PC-9 (cell line): ENCODE measurements around the gene TSPAN18. TPM values are rescaled to one million over a fixed set of nuclear protein-coding genes. Genes with fewer than 3 reads are reported as not detected.

Source experiments
- BruUV-seq: library from RNA; stranded (reverse); fragments of 400-500 nt; replicated peaks from 2 replicates; lab custom pipeline; 2021; lab: Mats Ljungman, UMichigan
- CTCF ChIA-PET: fragments of 300-600 bp; sonication (Branson Sonifier 250); formaldehyde crosslinking; loops from one replicate; lab custom pipeline; 2022; ENCODE audit warnings: antibody characterized with exemption; lab: Charles Lee
- POLR2A ChIA-PET: fragments of 300-600 bp; sonication (Branson Sonifier 250); formaldehyde crosslinking; loops from one replicate; lab custom pipeline; 2022; ENCODE audit warnings: antibody characterized with exemption; ENCODE audit not compliant: unreplicated experiment; lab: Charles Lee
- DNase-seq, 2 experiments: peaks; one replicate each; pipeline versions ENCODE4 v3.0.0 to v3.0.0-alpha.2; 2015 to 2022; ENCODE audit warnings: mixed read lengths in 1 of 2
- H2AFZ ChIP-seq: fragments of 200-600 bp; sonication (generic); 2 replicates; pipeline ENCODE4 v1.8.1; 2017; ENCODE audit warnings: antibody characterized with exemption
- H3F3A ChIP-seq: fragments of 200-600 bp; sonication (generic); 2 replicates; pipeline ENCODE4 v1.8.1; 2017; ENCODE audit warnings: antibody characterized with exemption, mild to moderate bottlenecking, low read depth; ENCODE audit not compliant: insufficient read depth
- H3K27ac ChIP-seq: fragments of 200-600 bp; sonication (generic); 2 replicates; pipeline ENCODE4 v1.6.1; 2016; ENCODE audit warnings: mixed run types
- H3K27me3 ChIP-seq: fragments of 200-600 bp; sonication (generic); 2 replicates; pipeline ENCODE4 v1.6.1; 2016; ENCODE audit warnings: low read depth, mixed run types; ENCODE audit not compliant: insufficient read depth
- H3K36me3 ChIP-seq: fragments of 200-600 bp; sonication (generic); 2 replicates; pipeline ENCODE4 v1.6.1; 2016; ENCODE audit warnings: low read depth, mixed run types
- H3K4me1 ChIP-seq: fragments of 200-600 bp; sonication (generic); replicated peaks from 2 replicates; pipeline ENCODE4 v1.6.1; 2016; ENCODE audit warnings: mixed run types; ENCODE audit not compliant: insufficient read depth
- H3K4me2 ChIP-seq: fragments of 200-600 bp; sonication (generic); 2 replicates; pipeline ENCODE4 v1.6.1; 2017; ENCODE audit warnings: mixed run types
- H3K4me3 ChIP-seq: fragments of 200-600 bp; sonication (generic); 2 replicates; pipeline ENCODE4 v1.6.1; 2016; ENCODE audit warnings: mixed run types
- H3K79me2 ChIP-seq: fragments of 200-600 bp; sonication (generic); 2 replicates; pipeline ENCODE4 v1.6.1; 2017; ENCODE audit warnings: low read depth, mixed run types
- H3K9me2 ChIP-seq: fragments of 200-600 bp; sonication (generic); 2 replicates; pipeline ENCODE4 v1.8.1; 2017; ENCODE audit warnings: mild to moderate bottlenecking; ENCODE audit not compliant: insufficient read depth
- H3K9me3 ChIP-seq: fragments of 200-600 bp; sonication (generic); 2 replicates; pipeline ENCODE4 v1.8.1; 2016; ENCODE audit warnings: low read depth; ENCODE audit not compliant: insufficient read depth
- H4K20me1 ChIP-seq: fragments of 200-600 bp; sonication (generic); 2 replicates; pipeline ENCODE4 v1.8.1; 2017; ENCODE audit not compliant: insufficient read depth
- CTCF ChIP-seq: fragments of 200-600 bp; sonication (generic); conservative IDR thresholded peaks from 2 replicates; pipeline ENCODE4 v1.6.1; 2017; ENCODE audit warnings: mixed run types, antibody characterized with exemption, mild to moderate bottlenecking, moderate library complexity
- EZH2 ChIP-seq: fragments of 200-600 bp; sonication (generic); IDR thresholded peaks from 2 replicates; pipeline ENCODE4 v1.8.0; 2017; ENCODE audit warnings: antibody characterized with exemption, low read depth
- intact Hi-C: fragments of 100-400 bp; cut with micrococcal nuclease; formaldehyde crosslinking; loops from one replicate; pipeline ENCODE4 v1.10.0; 2022; ENCODE audit not compliant: unreplicated experiment
- total RNA-seq: library from RNA; stranded (reverse); gene quantifications from 2 replicates; pipeline ENCODE4 v1.2.3, GENCODE V29; 2021

Gene TSPAN18
- total RNA-seq, 1 experiment from 2014 or later = not detected

GRCh38 chr11:44711787-44712608 lies 14.8 kb upstream of the TSPAN18 start:
- H3K9me3 ChIP-seq = no peaks in the 10 kb centered on the region
- H3K4me3 ChIP-seq = no peak overlapping the region
- ChIA-PET CTCF (no interaction called here), POLR2A (no interaction called here)
- no peak for TF ChIP-seq EZH2
- TF ChIP-seq CTCF = no peak
- no peak overlapping the region for H3K4me2 ChIP-seq
- intact Hi-C loops = no loop called here
- H3K36me3 ChIP-seq = no peaks in the 10 kb centered on the region
- H2AFZ ChIP-seq = no peak overlapping the region
- H3K9me2 ChIP-seq = no peaks in the 10 kb centered on the region
- H3K27ac ChIP-seq = no peak overlapping the region
- no peaks in the 10 kb centered on the region for H3K27me3 ChIP-seq
- 0 out of 2 replicates have a peak, but pooled peaks cover 7% of the 10 kb centered on the region for H3F3A ChIP-seq
- peaks cover 5% of the 10 kb centered on the region; the same call in 1 of the 2 replicates for H3K4me1 ChIP-seq
- no TSS peak for BruUV-seq
- DNase-seq = no peak
- H4K20me1 ChIP-seq = no peaks in the 10 kb centered on the region
- no peaks in the 10 kb centered on the region for H3K79me2 ChIP-seq

- POLR2A ChIA-PET = no interaction called here
- Histone ChIP-seq H3K4me3 (no peak overlapping the region), H3K79me2 (no peaks in the 10 kb centered on the region), H3F3A (0 out of 2 replicates have a peak, but pooled peaks cover 7% of the 10 kb centered on the region), H3K36me3 (no peaks in the 10 kb centered on the region), H4K20me1 (no peaks in the 10 kb centered on the region), H2AFZ (no peak overlapping the region), H3K4me1 (peaks cover 5% of the 10 kb centered on the region; the same call in 1 of the 2 replicates), H3K4me2 (no peak overlapping the region), H3K9me2 (no peaks in the 10 kb centered on the region), H3K27ac (no peak overlapping the region), H3K27me3 (0 out of 2 replicates have a peak, but pooled peaks cover 3% of the 10 kb centered on the region), H3K9me3 (no peaks in the 10 kb centered on the region)
- no TSS peak for BruUV-seq
- CTCF ChIA-PET = no interaction called here
- DNase-seq = no peak
- TF ChIP-seq EZH2 = no peak
- TF ChIP-seq CTCF = no peak
- intact Hi-C loops = no loop called here
Measured at GRCh38 chr11:44713022-44713421, 13.7 kb upstream of the TSPAN18 start.

GRCh38 chr11:44716256-44716655 lies 10.5 kb upstream of the TSPAN18 start:
- Histone ChIP-seq H2AFZ (no peak overlapping the region), H3K27ac (no peak overlapping the region), H3K4me3 (no peak overlapping the region), H3K79me2 (no peaks in the 10 kb centered on the region), H3K4me1 (no peaks in the 10 kb centered on the region), H3K9me3 (no peaks in the 10 kb centered on the region), H3K36me3 (no peaks in the 10 kb centered on the region), H3K9me2 (no peaks in the 10 kb centered on the region), H3K4me2 (no peak overlapping the region), H4K20me1 (no peaks in the 10 kb centered on the region), H3F3A (no peaks in the 10 kb centered on the region), H3K27me3 (0 out of 2 replicates have a peak, but pooled peaks cover 14% of the 10 kb centered on the region)
- CTCF ChIA-PET = no interaction called here
- POLR2A ChIA-PET = no interaction called here
- BruUV-seq = no TSS peak
- DNase-seq = no peak
- TF ChIP-seq CTCF = no peak
- no peak for TF ChIP-seq EZH2
- intact Hi-C loops = no loop called here
